Hepatocyte (in vitro differentiated cells): ENCODE data around the gene PRAC2.

ENCODE experiments used
- EZH2 ChIP-seq: fragments of 200-600 bp; sonication (generic); IDR thresholded peaks from 2 replicates; pipeline ENCODE4 v1.6.1; 2016; ENCODE audit warnings: antibody characterized with exemption, mild to moderate bottlenecking, borderline replicate concordance
- EZH2phosphoT487 ChIP-seq: fragments of 200-600 bp; sonication (generic); IDR thresholded peaks from one replicate; pipeline ENCODE4 v1.6.1; 2018; ENCODE audit warnings: antibody characterized with exemption, mild to moderate bottlenecking, low read depth, moderate library complexity; ENCODE audit not compliant: unreplicated experiment, severe bottlenecking
- TF ChIP-seq, protein P1 (sequence below): fragments of 200-600 bp; sonication (generic); IDR thresholded peaks from 2 replicates; pipeline ENCODE4 v1.5.1; 2016; ENCODE audit warnings: antibody characterized with exemption, mild to moderate bottlenecking; ENCODE audit not compliant: poor library complexity

DNA sequence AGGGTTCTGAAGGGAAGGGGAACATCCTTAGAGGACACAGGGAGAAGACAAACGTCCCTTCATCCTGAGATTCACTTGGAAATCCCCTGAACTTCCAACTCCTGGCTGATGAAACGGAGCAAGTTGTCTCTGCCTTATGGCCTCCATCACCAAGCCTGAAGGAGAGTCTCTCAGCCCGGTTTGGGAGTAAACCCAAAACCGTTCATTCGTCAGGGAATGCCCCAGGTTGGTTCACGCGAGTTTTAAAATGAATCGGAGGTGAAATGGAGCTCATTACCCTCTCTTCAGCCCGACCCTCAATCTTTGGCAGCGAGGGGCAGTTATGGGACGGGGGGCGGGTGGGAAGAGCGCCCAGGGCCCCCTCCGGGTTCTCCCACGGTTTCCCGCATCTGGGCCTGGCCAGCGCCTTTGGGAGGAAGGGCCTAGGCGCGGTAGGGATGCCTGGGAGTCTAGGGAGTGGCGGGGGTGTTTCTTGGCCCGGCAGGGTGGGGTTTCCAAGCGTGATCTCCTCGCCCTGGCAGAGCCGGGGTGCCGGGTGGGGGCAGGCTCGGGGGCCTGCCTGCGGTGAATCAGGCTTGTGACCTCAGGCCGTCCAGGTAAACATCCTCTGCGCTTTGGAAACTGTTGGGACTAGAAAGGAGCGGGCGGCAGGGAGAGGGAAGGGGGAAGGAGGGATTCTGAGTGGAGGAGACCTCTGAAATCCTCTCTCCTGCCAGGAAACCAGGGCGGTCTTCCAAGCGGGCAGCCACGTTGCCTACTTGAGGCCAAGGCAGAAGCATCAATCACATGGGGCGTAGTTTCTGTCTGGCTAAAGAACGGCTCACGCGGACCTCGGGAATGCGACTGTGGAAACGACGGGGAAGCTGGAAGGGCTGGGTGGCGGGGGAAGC is 29.7 kb downstream of the PRAC2 start:
- TF ChIP-seq EZH2 (peak; percentile 75), EZH2phosphoT487 (no peak)
- TF ChIP-seq, protein P1, sequence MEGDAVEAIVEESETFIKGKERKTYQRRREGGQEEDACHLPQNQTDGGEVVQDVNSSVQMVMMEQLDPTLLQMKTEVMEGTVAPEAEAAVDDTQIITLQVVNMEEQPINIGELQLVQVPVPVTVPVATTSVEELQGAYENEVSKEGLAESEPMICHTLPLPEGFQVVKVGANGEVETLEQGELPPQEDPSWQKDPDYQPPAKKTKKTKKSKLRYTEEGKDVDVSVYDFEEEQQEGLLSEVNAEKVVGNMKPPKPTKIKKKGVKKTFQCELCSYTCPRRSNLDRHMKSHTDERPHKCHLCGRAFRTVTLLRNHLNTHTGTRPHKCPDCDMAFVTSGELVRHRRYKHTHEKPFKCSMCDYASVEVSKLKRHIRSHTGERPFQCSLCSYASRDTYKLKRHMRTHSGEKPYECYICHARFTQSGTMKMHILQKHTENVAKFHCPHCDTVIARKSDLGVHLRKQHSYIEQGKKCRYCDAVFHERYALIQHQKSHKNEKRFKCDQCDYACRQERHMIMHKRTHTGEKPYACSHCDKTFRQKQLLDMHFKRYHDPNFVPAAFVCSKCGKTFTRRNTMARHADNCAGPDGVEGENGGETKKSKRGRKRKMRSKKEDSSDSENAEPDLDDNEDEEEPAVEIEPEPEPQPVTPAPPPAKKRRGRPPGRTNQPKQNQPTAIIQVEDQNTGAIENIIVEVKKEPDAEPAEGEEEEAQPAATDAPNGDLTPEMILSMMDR, result no peak
